B cell (primary cell): ENCODE results near the gene FOXL2. TPM values are rescaled to one million over a fixed set of nuclear protein-coding genes. Genes with fewer than 3 reads are reported as not detected.

ENCODE experiments used
- ATAC-seq: fragments of 200-7000 bp; cut with Tn5 transposase; one replicate; pipeline ENCODE4 v1.10.0; 2021; ENCODE audit warnings: low read depth, mild to moderate bottlenecking, moderate number of reproducible peaks, moderate library complexity
- CTCF ChIA-PET: fragments of 350-600 bp; sonication (Branson Sonifier 250); formaldehyde crosslinking; loops from one replicate; lab custom pipeline; 2021; ENCODE audit warnings: antibody characterized with exemption, inconsistent platforms; lab: Charles Lee
- POLR2A ChIA-PET: fragments of 350-600 bp; sonication (Branson Sonifier 250); formaldehyde crosslinking; loops from one replicate; lab custom pipeline; 2021; ENCODE audit warnings: antibody characterized with exemption; lab: Charles Lee
- DNase-seq: peaks from one replicate; pipeline ENCODE4 v3.0.0; 2013
- H2AFZ ChIP-seq: 2 replicates; pipeline ENCODE4 v1.6.1; 2012; ENCODE audit warnings: mild to moderate bottlenecking, low read depth, low read length; ENCODE audit not compliant: insufficient read depth, poor library complexity, severe bottlenecking
- H3K27ac ChIP-seq, 2 donors: 1 replicate in 1 of 2; 2 replicates in 1 of 2; pipeline ENCODE4 v1.5.1; 2012 to 2013; ENCODE audit warnings: low read length in 2 of 2, mild to moderate bottlenecking in 2 of 2, moderate library complexity in 1 of 2
- H3K27me3 ChIP-seq, 4 experiments: fragments of 200-600 bp in 1 of 4; sonication (generic) in 1 of 4; replicated peaks in 1 of 4; 1 replicate in 2 of 4; 2 replicates in 2 of 4; pipeline versions ENCODE4 v1.6.1 to v1.7.0; 2013 to 2016; ENCODE audit warnings: low read length in 3 of 4, mild to moderate bottlenecking in 2 of 4, mixed read lengths in 1 of 4, moderate library complexity in 1 of 4; ENCODE audit not compliant: insufficient read depth in 4 of 4, control insufficient read depth in 3 of 4; ENCODE audit errors: control extremely low read depth in 1 of 4
- H3K36me3 ChIP-seq, 2 experiments: replicated peaks in 1 of 2; 1 replicate in 1 of 2; 2 replicates in 1 of 2; pipeline versions ENCODE4 v1.6.1 to v1.7.1; 2013; ENCODE audit warnings: low read length in 1 of 2; ENCODE audit not compliant: insufficient read depth in 2 of 2, control insufficient read depth in 1 of 2; ENCODE audit errors: control extremely low read depth in 1 of 2, extremely low read depth in 1 of 2
- H3K4me1 ChIP-seq, 2 donors: fragments of 200-600 bp in 1 of 2; sonication (generic) in 1 of 2; 1 replicate in 1 of 2; 2 replicates in 1 of 2; pipeline versions ENCODE4 v1.5.1 to v1.6.1; 2013 to 2017; ENCODE audit warnings: low read length in 2 of 2; ENCODE audit not compliant: control insufficient read depth in 2 of 2, insufficient read depth in 2 of 2
- H3K4me2 ChIP-seq: replicated peaks from 2 replicates; pipeline ENCODE3; 2012; ENCODE audit warnings: mild to moderate bottlenecking, low read depth, low read length; ENCODE audit not compliant: poor library complexity, severe bottlenecking
- H3K4me3 ChIP-seq, 5 experiments: fragments of 200-600 bp in 1 of 5; sonication (generic) in 1 of 5; 1 replicate in 3 of 5; 2 replicates in 2 of 5; pipeline versions ENCODE4 v1.5.1 to v1.7.0; 2011 to 2016; ENCODE audit warnings: low read length in 4 of 5, mild to moderate bottlenecking in 4 of 5, low read depth in 2 of 5, control low read depth in 1 of 5, moderate library complexity in 1 of 5; ENCODE audit not compliant: insufficient read depth in 1 of 5; ENCODE audit errors: control extremely low read depth in 1 of 5, extremely low read depth in 1 of 5
- H3K79me2 ChIP-seq: fragments of 200-600 bp; sonication (generic); one replicate; pipeline ENCODE4 v1.6.0; 2016; ENCODE audit warnings: low read length; ENCODE audit not compliant: control insufficient read depth, insufficient read depth
- H3K9ac ChIP-seq: fragments of 200-600 bp; sonication (generic); 2 replicates; pipeline ENCODE4 v1.6.1; 2017; ENCODE audit warnings: mild to moderate bottlenecking, low read length, moderate library complexity
- H3K9me3 ChIP-seq, 3 donors: one replicate each; pipeline versions ENCODE4 v1.6.1 to v1.7.1; 2013; ENCODE audit warnings: low read length in 2 of 3; ENCODE audit not compliant: control insufficient read depth in 2 of 3, insufficient read depth in 1 of 3; ENCODE audit errors: control extremely low read depth in 1 of 3
- H4K20me1 ChIP-seq: 2 replicates; pipeline ENCODE4 v1.6.0; 2012; ENCODE audit warnings: mild to moderate bottlenecking, low read length; ENCODE audit not compliant: insufficient read depth, control insufficient read depth, poor library complexity, severe bottlenecking
- H3K27ac Mint-ChIP-seq: one replicate; pipeline ENCODE4 v1.8.0; 2021; ENCODE audit warnings: mixed read lengths
- H3K27me3 Mint-ChIP-seq: one replicate; pipeline ENCODE4 v1.8.0; 2021; ENCODE audit warnings: mixed read lengths
- H3K4me1 Mint-ChIP-seq: one replicate; pipeline ENCODE4 v1.8.0; 2021; ENCODE audit warnings: mixed read lengths
- H3K4me3 Mint-ChIP-seq: one replicate; pipeline ENCODE4 v1.8.0; 2021; ENCODE audit warnings: mixed read lengths
- H3K9me3 Mint-ChIP-seq: one replicate; pipeline ENCODE4 v1.8.0; 2022; ENCODE audit warnings: mixed read lengths; ENCODE audit not compliant: insufficient read depth
- CTCF ChIP-seq: fragments of 200-600 bp; IDR thresholded peaks from one replicate; pipeline ENCODE4 v1.8.0; 2022; ENCODE audit warnings: antibody characterized with exemption, mild to moderate bottlenecking
- EZH2 ChIP-seq: IDR thresholded peaks from 2 replicates; pipeline ENCODE4 v1.6.1; 2012; ENCODE audit warnings: borderline replicate concordance, low read depth, mild to moderate bottlenecking, moderate library complexity, low read length; ENCODE audit not compliant: insufficient read depth, poor library complexity, severe bottlenecking
- WGBS: methylation state at CpG from one replicate; pipeline ENCODE4 v1.1.5; 2013; ENCODE audit warnings: missing lambda C conversion rate; ENCODE audit not compliant: insufficient coverage; 5-methylcytosine and 5-hydroxymethylcytosine counted together
- intact Hi-C: fragments of 100-400 bp; cut with micrococcal nuclease; formaldehyde crosslinking; loops from one replicate; pipeline ENCODE4 v1.10.0; 2022
- polyA plus RNA-seq: library from polyadenylated mRNA; depleted of rRNA; stranded (reverse); fragments of >200 nt; gene quantifications from 2 replicates; pipeline ENCODE4 v1.2.3, GENCODE V29; 2012
- total RNA-seq, 2 donors: library from RNA; stranded (reverse); fragments of 120-200 nt in 1 of 2; gene quantifications; 1 replicate in 1 of 2; 2 replicates in 1 of 2; pipeline versions ENCODE4 v1.2.3 to v1.2.4, GENCODE V29; 2013 to 2022

Gene FOXL2
- total and polyA plus RNA-seq, 2 donors (not counting 1 experiment from before 2014, with no cell fraction given), result not detected

DNA sequence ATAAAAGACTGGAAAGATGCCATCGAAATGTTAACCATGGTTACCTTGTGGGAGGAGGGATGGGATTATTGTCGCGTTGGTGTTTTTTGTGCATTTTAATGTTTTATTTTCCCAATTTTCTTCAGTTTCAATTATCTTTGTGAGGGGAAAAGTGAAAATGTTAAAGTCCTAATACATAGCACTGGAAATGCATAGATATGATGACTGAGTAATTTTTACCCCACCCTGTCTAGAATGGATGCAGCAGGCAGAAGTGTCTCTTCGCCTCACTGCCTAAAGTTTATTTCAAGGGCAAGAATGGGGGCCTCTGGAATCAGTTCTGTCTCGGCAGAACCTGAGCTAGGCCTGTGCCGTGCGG, 11.5 kb downstream of the FOXL2 start:
- no peak for ATAC-seq

More for the DNA sequence above, 11.5 kb downstream of the FOXL2 start:
- peak overlapping the region; percentile 91 for H3K4me2 ChIP-seq
- H3K9me3 ChIP-seq, result peaks cover 0 to 41% (median 1%) of the 10 kb centered on the region in 3 donors
- H3K4me1 ChIP-seq, result peaks cover 46 to 47% of the 10 kb centered on the region in 2 donors
- H3K27me3 Mint-ChIP-seq, result peaks cover 66% of the 10 kb centered on the region
- POLR2A ChIA-PET, result interaction anchor here (0.5 kb wide), 1 partner anchor 748 kb away, joined by 3 read pairs; no protein-coding TSS in a partner anchor
- TF ChIP-seq EZH2, result no peak
- TF ChIP-seq CTCF, result no peak
- peaks cover 0 to 74% (median 52%) of the 10 kb centered on the region in 4 experiments for H3K27me3 ChIP-seq
- peak overlapping the region in 2 of 5 experiments; percentile 34 to 42 for H3K4me3 ChIP-seq
- H3K27ac Mint-ChIP-seq, result no peak overlapping the region
- H3K4me3 Mint-ChIP-seq, result peak overlapping the region; percentile 80
- no peak for DNase-seq
- H3K4me1 Mint-ChIP-seq, result peaks cover 32% of the 10 kb centered on the region
- 33% methylated on average over 4 of the region's 7 CpGs for WGBS
- H3K36me3 ChIP-seq, result no peaks in the 10 kb centered on the region
- H4K20me1 ChIP-seq, result no peaks in the 10 kb centered on the region
- no peak overlapping the region for H3K27ac ChIP-seq
- H3K79me2 ChIP-seq, result no peaks in the 10 kb centered on the region
- H2AFZ ChIP-seq, result peak overlapping the region; percentile 71
- CTCF ChIA-PET, result interaction anchor here (0.5 to 5.1 kb wide), 19 partner anchors 8 to 502 kb away, joined by 3 to 92 read pairs (median 6); partner anchors contain the start of genes CEP70, FOXL2 and FOXL2NB
- H3K9me3 Mint-ChIP-seq, result no peaks in the 10 kb centered on the region
- intact Hi-C loops, result no loop called here
- peak overlapping the region; percentile 54 for H3K9ac ChIP-seq
